GM12878 (cell line): ENCODE data around the gene MDM4. TPM values are rescaled to one million over a fixed set of nuclear protein-coding genes. Genes with fewer than 3 reads are reported as not detected.

Source experiments
- ATAC-seq: fragments of 200-7000 bp; cut with Tn5 transposase; 3 replicates; pipeline ENCODE4 v1.9.1; 2020; ENCODE audit warnings: mild to moderate bottlenecking, moderate library complexity
- BruUV-seq: library from RNA; stranded (reverse); fragments of 400-500 nt; replicated peaks from 2 replicates; lab custom pipeline; 2021; lab: Mats Ljungman, UMichigan
- CTCF ChIA-PET: fragments of 300-600 bp; sonication (Branson Sonifier 250); formaldehyde crosslinking; extraction: SDS; loops from one replicate; lab custom pipeline; 2021; ENCODE audit warnings: inconsistent platforms; lab: Yijun Ruan, JAX
- POLR2A ChIA-PET: fragments of 350-600 bp; formaldehyde crosslinking; extraction: SDS; loops from one replicate; lab custom pipeline; 2021; ENCODE audit warnings: inconsistent platforms; lab: Charles Lee
- RAD21 ChIA-PET: fragments of 300-600 bp; sonication (Branson Sonifier 250); formaldehyde crosslinking; loops from one replicate; lab custom pipeline; 2023; ENCODE audit warnings: antibody characterized with exemption; ENCODE audit not compliant: unreplicated experiment; lab: Charles Lee
- SMC1A ChIA-PET: fragments of 300-600 bp; sonication (Branson Sonifier 250); formaldehyde crosslinking; loops from one replicate; lab custom pipeline; 2023; ENCODE audit not compliant: unreplicated experiment, uncharacterized antibody; lab: Charles Lee
- DNase-seq: peaks from one replicate; pipeline ENCODE4 v3.0.0-alpha.2; 2011; ENCODE audit warnings: low read depth, low spot score
- FAIRE-seq: peaks from 3 replicates; lab custom pipeline; 2011; peaks lifted over from hg19 to GRCh38; lab: Jason Lieb, UNC
- H2AFZ ChIP-seq: 2 replicates; pipeline ENCODE4 v1.6.0; 2011; ENCODE audit warnings: low read depth, low read length, control low read depth; ENCODE audit not compliant: control insufficient read depth
- H3K27ac ChIP-seq: 2 replicates; pipeline ENCODE4 v1.5.1; 2011; ENCODE audit warnings: control low read depth; ENCODE audit not compliant: control insufficient read depth, insufficient read depth
- H3K27me3 ChIP-seq, 2 experiments: replicated peaks in 1 of 2; 2 replicates each; pipeline versions ENCODE4 v1.6.0 to v1.6.1; 2011; ENCODE audit warnings: low read length in 1 of 2; ENCODE audit not compliant: control insufficient read depth in 2 of 2, insufficient read depth in 2 of 2
- H3K36me3 ChIP-seq, 2 experiments: 2 replicates each; pipeline ENCODE4 v1.5.1; 2011; ENCODE audit warnings: low read length in 1 of 2; ENCODE audit not compliant: control insufficient read depth in 2 of 2, insufficient read depth in 2 of 2
- H3K4me1 ChIP-seq: 2 replicates; pipeline ENCODE4 v1.6.1; 2011; ENCODE audit warnings: mild to moderate bottlenecking, low read length, moderate library complexity, mixed read lengths; ENCODE audit not compliant: control insufficient read depth, insufficient read depth
- H3K4me2 ChIP-seq: 2 replicates; pipeline ENCODE4 v1.6.0; 2011; ENCODE audit warnings: control low read depth; ENCODE audit not compliant: control insufficient read depth, insufficient read depth
- H3K4me3 ChIP-seq: fragments of 200-600 bp; sonication (generic); 2 replicates; pipeline ENCODE4 v1.5.1; 2016
- H3K79me2 ChIP-seq: 2 replicates; pipeline ENCODE4 v1.6.0; 2011; ENCODE audit warnings: low read length; ENCODE audit not compliant: control insufficient read depth, insufficient read depth
- H3K9ac ChIP-seq: 2 replicates; pipeline ENCODE4 v1.8.0; 2011; ENCODE audit warnings: low read length, control low read depth, mixed read lengths; ENCODE audit not compliant: control insufficient read depth, insufficient read depth
- H3K9me3 ChIP-seq: replicated peaks from 3 replicates; pipeline ENCODE4 v1.5.1; 2011; ENCODE audit warnings: mild to moderate bottlenecking, low read length; ENCODE audit not compliant: control insufficient read depth, insufficient read depth
- H4K20me1 ChIP-seq: 2 replicates; pipeline ENCODE4 v1.6.0; 2011; ENCODE audit not compliant: control insufficient read depth, insufficient read depth
- CBX5 ChIP-seq: sonication (generic); IDR thresholded peaks from 2 replicates; pipeline ENCODE4 v1.6.1; 2016; ENCODE audit warnings: low read depth, moderate library complexity, mild to moderate bottlenecking, inconsistent platforms
- KLF5 ChIP-seq: fragments of 450-650 bp; IDR thresholded peaks from 2 replicates; pipeline ENCODE4 v1.6.1; 2014; ENCODE audit warnings: mild to moderate bottlenecking; ENCODE audit not compliant: partially characterized antibody
- NRF1 ChIP-seq: conservative IDR thresholded peaks from 2 replicates; pipeline ENCODE4 v1.6.1; 2011; ENCODE audit warnings: mild to moderate bottlenecking, low read depth, low read length, improper control_type of control experiment
- SPI1 ChIP-seq: IDR thresholded peaks from 2 replicates; pipeline ENCODE4 v1.6.1; 2011; ENCODE audit warnings: low read depth, mild to moderate bottlenecking, low read length, moderate library complexity, borderline replicate concordance; ENCODE audit not compliant: insufficient read depth
- WGBS: methylation state at CpG from one replicate; pipeline ENCODE4 v1.1.6; 2016; ENCODE audit warnings: low lambda C conversion rate; ENCODE audit not compliant: insufficient replicate concordance, insufficient coverage; ENCODE audit errors: missing lambda C conversion rate; 5-methylcytosine and 5-hydroxymethylcytosine counted together
- in situ Hi-C: fragments of 300-500 bp; cut with MboI; formaldehyde crosslinking; loops from 9 replicates; pipeline ENCODE4 v1.14.3; 2018; ENCODE audit warnings: mixed read lengths
- intact Hi-C: fragments of 100-400 bp; cut with micrococcal nuclease; formaldehyde crosslinking; loops from one replicate; pipeline ENCODE4 v1.14.2; 2022; ENCODE audit not compliant: unreplicated experiment
- polyA plus RNA-seq, 11 experiments: library from polyadenylated mRNA; depleted of rRNA in 4 of 11; unstranded in 6 of 11; stranded (reverse) in 5 of 11; fragments of >200 nt; fragmentation: Nextera tagmentation in 4 of 11; fragmentation: Illumina TruSeq in 1 of 11; extraction: Ambion mirVana in 4 of 11; extraction: Trizol in 1 of 11; gene quantifications; 1 replicate in 1 of 11; 2 replicates in 10 of 11; pipeline versions ENCODE4 v1.2.1 to v1.2.3, GENCODE V29; 2011 to 2016; ENCODE audit warnings: inconsistent platforms in 2 of 11, missing spikeins in 2 of 11, low read depth in 1 of 11
- total RNA-seq, 4 experiments: library from RNA; depleted of rRNA in 3 of 4; stranded (reverse); fragments of >200 nt in 3 of 4; fragmentation: Illumina TruSeq in 1 of 4; extraction: Trizol in 1 of 4; gene quantifications; 2 replicates each; pipeline versions ENCODE4 v1.2.1 to v1.2.3, GENCODE V29; 2013 to 2021
- TF ChIP-seq, protein P1 (sequence below): fragments of 450-650 bp; IDR thresholded peaks from 2 replicates; pipeline ENCODE4 v1.6.1; 2017; ENCODE audit warnings: mild to moderate bottlenecking

Gene MDM4
- total and polyA plus RNA-seq, 10 of the 15 experiments (the other 5 are each of a cell fraction or from before 2014, with no cell fraction given), result 2.5 to 74.4 (median 22.7) TPM

DNA sequence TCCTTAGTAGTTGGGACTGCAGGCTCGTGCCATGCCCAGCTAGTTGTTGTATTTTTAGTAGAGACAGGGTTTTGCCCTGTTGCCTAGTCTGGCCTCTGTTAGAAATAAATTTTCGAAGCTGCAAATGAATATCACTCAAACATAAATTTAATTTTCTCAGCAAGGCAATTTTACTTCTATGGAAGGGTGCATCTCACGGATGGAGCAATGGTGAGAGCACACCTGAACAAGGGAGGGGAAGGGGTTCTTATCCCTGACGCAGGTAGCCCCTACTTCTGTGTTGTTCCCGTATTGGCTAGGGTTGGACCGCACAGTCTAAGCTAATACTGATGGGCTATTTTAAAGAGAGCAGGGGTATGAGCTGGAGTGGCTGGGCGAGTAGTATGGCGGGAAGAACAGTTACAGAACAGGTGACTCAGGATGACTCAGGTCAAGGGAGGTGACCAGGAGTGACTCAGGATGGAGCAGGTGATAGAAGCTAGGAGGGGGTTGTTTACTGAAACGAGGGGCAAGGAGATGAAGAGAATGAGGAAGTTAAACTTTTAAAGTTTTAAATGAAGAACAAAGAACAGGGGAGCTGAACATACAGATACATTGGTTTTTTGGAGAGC lies 7.5 kb downstream of the MDM4 start:
- H3K9me3 ChIP-seq, result peaks cover 9% of the 10 kb centered on the region
- DNase-seq (no peak), ATAC-seq (no peak), FAIRE-seq (no peak)
- peak overlapping the region; percentile 1; the same call in 1 of the 2 replicates for H3K27ac ChIP-seq
- WGBS, result 76% methylated on average over 9 of the region's 9 CpGs
- RAD21 ChIA-PET, result interaction anchor here (1.2 to 4.1 kb wide), 4 partner anchors 7 to 42 kb away, joined by 5 to 27 read pairs (median 10); partner anchors contain the start of gene MDM4
- no peaks in the 10 kb centered on the region for H3K27me3 ChIP-seq
- H3K4me3 ChIP-seq, result no peak overlapping the region
- no TSS peak for BruUV-seq
- peaks cover 35% of the 10 kb centered on the region for H3K4me1 ChIP-seq
- POLR2A ChIA-PET, result interaction anchor here (0.6 to 2.0 kb wide), 2 partner anchors 8 to 32 kb away, joined by 3 to 20 read pairs; partner anchors contain the start of gene MDM4
- H2AFZ ChIP-seq, result no peak overlapping the region
- peaks cover 58% of the 10 kb centered on the region for H3K79me2 ChIP-seq
- CTCF ChIA-PET, result interaction anchor here (0.8 to 2.3 kb wide), 7 partner anchors 8 to 284 kb away, joined by 3 to 13 read pairs (median 6); partner anchors contain the start of gene MDM4
- peak; percentile 77; the same call in 1 of the 2 replicates for TF ChIP-seq CBX5
- TF ChIP-seq NRF1, result no peak
- TF ChIP-seq, protein P1, sequence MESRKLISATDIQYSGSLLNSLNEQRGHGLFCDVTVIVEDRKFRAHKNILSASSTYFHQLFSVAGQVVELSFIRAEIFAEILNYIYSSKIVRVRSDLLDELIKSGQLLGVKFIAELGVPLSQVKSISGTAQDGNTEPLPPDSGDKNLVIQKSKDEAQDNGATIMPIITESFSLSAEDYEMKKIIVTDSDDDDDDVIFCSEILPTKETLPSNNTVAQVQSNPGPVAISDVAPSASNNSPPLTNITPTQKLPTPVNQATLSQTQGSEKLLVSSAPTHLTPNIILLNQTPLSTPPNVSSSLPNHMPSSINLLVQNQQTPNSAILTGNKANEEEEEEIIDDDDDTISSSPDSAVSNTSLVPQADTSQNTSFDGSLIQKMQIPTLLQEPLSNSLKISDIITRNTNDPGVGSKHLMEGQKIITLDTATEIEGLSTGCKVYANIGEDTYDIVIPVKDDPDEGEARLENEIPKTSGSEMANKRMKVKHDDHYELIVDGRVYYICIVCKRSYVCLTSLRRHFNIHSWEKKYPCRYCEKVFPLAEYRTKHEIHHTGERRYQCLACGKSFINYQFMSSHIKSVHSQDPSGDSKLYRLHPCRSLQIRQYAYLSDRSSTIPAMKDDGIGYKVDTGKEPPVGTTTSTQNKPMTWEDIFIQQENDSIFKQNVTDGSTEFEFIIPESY, result peak; percentile 92
- peak; percentile 67 for TF ChIP-seq KLF5
- TF ChIP-seq SPI1, result no peak
- no peaks in the 10 kb centered on the region; the same call in 1 of the 2 replicates for H4K20me1 ChIP-seq
- H3K9ac ChIP-seq, result no peak overlapping the region
- SMC1A ChIA-PET, result interaction anchor here (1.3 to 6.8 kb wide), 5 partner anchors 7 to 77 kb away, joined by 3 to 57 read pairs (median 17); partner anchors contain the start of gene MDM4
- in situ Hi-C loops, result loop anchor here (25.0 kb wide), 1 partner anchor 1236 kb away; no protein-coding TSS in a partner anchor
- H3K36me3 ChIP-seq, result peaks cover 12 to 16% of the 10 kb centered on the region in 2 experiments; a peak in 3 of 4 replicates
- intact Hi-C loops, result no loop called here
- H3K4me2 ChIP-seq, result no peak overlapping the region
